Measurements from ENCODE around the gene ZNF423.

ZNF423 gene

GRCh38 chr16:49452578-49452977, 403.3 kb downstream of the ZNF423 start:
- Histone ChIP-seq H3K4me1 (ENCODE audit: control insufficient read depth, insufficient read depth, low read length) (peaks cover 5% of the 10 kb centered on the region), H3K36me3 (ENCODE audit: control insufficient read depth, insufficient read depth, low read length) (no peaks in the 10 kb centered on the region), H3K27me3 (ENCODE audit: control insufficient read depth, insufficient read depth, low read length, poor library complexity, severe bottlenecking) (peaks cover 4% of the 10 kb centered on the region), H3K9me3 (ENCODE audit: control insufficient read depth, low read length) (no peaks in the 10 kb centered on the region), H3K4me3 (ENCODE audit: insufficient read depth, low read depth, low read length) (no peak overlapping the region), H3K27ac (ENCODE audit: insufficient read depth, low read depth, low read length, poor library complexity, severe bottlenecking) (no peak overlapping the region)
- WGBS, 2 experiments: 46 to 52% methylated on average over 14 of the region's 14 CpGs

GRCh38 chr16:49452108-49452507, 403.8 kb downstream of the ZNF423 start:
- H3K36me3 ChIP-seq (ENCODE audit: control insufficient read depth, insufficient read depth, low read length): no peaks in the 10 kb centered on the region
- H3K27me3 ChIP-seq (ENCODE audit: control insufficient read depth, insufficient read depth, low read length, poor library complexity, severe bottlenecking): peaks cover 4% of the 10 kb centered on the region
- H3K4me3 ChIP-seq (ENCODE audit: insufficient read depth, low read depth, low read length): no peak overlapping the region
- 80 to 82% methylated on average over 3 to 4 of the region's 4 CpGs for WGBS, 2 experiments
- peaks cover 5% of the 10 kb centered on the region for H3K4me1 ChIP-seq (ENCODE audit: control insufficient read depth, insufficient read depth, low read length)
- H3K9me3 ChIP-seq (ENCODE audit: control insufficient read depth, low read length): no peaks in the 10 kb centered on the region
- H3K27ac ChIP-seq (ENCODE audit: insufficient read depth, low read depth, low read length, poor library complexity, severe bottlenecking): no peak overlapping the region

DNA sequence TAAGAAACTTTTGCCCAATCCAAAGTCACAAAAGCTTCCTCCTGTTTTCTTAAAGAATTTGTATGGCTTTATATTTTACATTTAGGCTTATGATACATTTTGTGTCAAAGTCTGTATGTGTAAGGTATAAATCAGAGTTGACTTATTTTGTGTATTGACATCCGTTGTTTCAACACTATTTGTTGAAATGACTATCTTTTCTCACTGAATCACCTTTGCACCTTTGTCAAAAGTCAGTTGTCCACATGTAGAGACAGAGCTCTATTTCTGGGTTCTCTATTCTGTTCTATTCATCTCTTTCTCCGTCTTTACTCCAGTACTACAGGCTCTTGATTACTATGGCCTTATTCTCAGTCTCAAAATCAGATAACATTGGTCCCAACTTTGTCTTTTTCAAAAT, 409.1 kb downstream of the ZNF423 start:
- Histone ChIP-seq H3K36me3 (ENCODE audit: control insufficient read depth, insufficient read depth, low read length) (no peaks in the 10 kb centered on the region), H3K9me3 (ENCODE audit: control insufficient read depth, low read length) (no peaks in the 10 kb centered on the region), H3K27ac (ENCODE audit: insufficient read depth, low read depth, low read length, poor library complexity, severe bottlenecking) (no peak overlapping the region), H3K4me3 (ENCODE audit: insufficient read depth, low read depth, low read length) (no peak overlapping the region), H3K27me3 (ENCODE audit: control insufficient read depth, insufficient read depth, low read length, poor library complexity, severe bottlenecking) (no peaks in the 10 kb centered on the region), H3K4me1 (ENCODE audit: control insufficient read depth, insufficient read depth, low read length) (peaks cover 10% of the 10 kb centered on the region)
- 88 to 89% methylated on average over 2 of the region's 2 CpGs for WGBS, 2 experiments

DNA sequence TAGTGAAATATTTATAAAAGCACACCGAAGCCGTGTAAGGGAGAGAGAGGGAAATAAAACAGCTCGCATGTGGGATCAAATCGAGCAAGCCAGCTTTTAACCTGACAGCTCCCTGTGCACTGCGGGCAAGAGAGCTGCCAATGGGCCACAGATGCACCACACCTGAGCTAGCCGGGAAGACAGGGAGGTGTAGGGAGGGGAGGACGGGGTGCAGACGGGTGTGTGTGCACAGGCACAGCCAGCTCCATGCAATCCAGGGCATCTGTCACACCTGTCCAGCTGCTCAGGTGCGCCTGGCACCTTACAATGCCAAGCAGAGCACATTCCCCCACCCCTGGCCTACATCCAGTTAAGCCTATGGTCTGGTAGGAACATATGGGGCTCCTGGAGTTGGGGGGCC, 412.3 kb downstream of the ZNF423 start:
- Histone ChIP-seq H3K27me3 (ENCODE audit: control insufficient read depth, insufficient read depth, low read length, poor library complexity, severe bottlenecking) (peaks cover 15% of the 10 kb centered on the region), H3K4me3 (ENCODE audit: insufficient read depth, low read depth, low read length) (no peak overlapping the region)
- 92 to 93% methylated on average over 9 of the region's 9 CpGs for WGBS, 2 experiments

GRCh38 chr16:49442805-49443204, 413.1 kb downstream of the ZNF423 start:
- Histone ChIP-seq H3K36me3 (ENCODE audit: control insufficient read depth, insufficient read depth, low read length) (no peaks in the 10 kb centered on the region), H3K4me1 (ENCODE audit: control insufficient read depth, insufficient read depth, low read length) (peaks cover 35% of the 10 kb centered on the region), H3K27ac (ENCODE audit: insufficient read depth, low read depth, low read length, poor library complexity, severe bottlenecking) (no peak overlapping the region), H3K4me3 (ENCODE audit: insufficient read depth, low read depth, low read length) (no peak overlapping the region), H3K27me3 (ENCODE audit: control insufficient read depth, insufficient read depth, low read length, poor library complexity, severe bottlenecking) (peaks cover 22% of the 10 kb centered on the region), H3K9me3 (ENCODE audit: control insufficient read depth, low read length) (no peaks in the 10 kb centered on the region)
- WGBS, 2 experiments: 30 to 37% methylated on average over 5 of the region's 5 CpGs

More for the DNA sequence above, 412.3 kb downstream of the ZNF423 start:
- Histone ChIP-seq H3K4me1 (ENCODE audit: control insufficient read depth, insufficient read depth, low read length) (peaks cover 35% of the 10 kb centered on the region), H3K9me3 (ENCODE audit: control insufficient read depth, low read length) (no peaks in the 10 kb centered on the region), H3K27ac (ENCODE audit: insufficient read depth, low read depth, low read length, poor library complexity, severe bottlenecking) (no peak overlapping the region), H3K36me3 (ENCODE audit: control insufficient read depth, insufficient read depth, low read length) (no peaks in the 10 kb centered on the region)

DNA sequence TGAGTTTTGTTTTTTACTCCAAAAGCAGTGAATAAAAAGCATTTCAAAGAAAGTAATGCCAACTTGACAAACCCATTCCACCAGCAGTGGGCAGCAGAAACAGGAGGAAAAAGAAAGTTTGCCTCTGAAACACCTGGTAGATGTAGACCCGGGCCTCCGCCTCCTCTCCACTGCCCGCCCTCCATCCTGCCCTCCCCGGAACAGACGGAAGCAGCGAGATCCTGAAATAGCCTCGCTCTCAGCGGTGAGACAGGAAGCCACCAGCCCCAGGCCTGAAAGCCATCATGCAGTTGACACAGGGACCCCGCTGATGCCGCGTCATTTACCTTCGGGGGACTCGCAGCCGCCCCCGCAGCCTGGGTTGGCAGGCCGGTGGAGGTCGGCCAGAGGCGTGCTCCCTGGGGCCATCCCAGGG, 414.5 kb downstream of the ZNF423 start:
- peaks cover 35% of the 10 kb centered on the region for H3K4me1 ChIP-seq (ENCODE audit: control insufficient read depth, insufficient read depth, low read length)
- no peak overlapping the region for H3K4me3 ChIP-seq (ENCODE audit: insufficient read depth, low read depth, low read length)
- H3K9me3 ChIP-seq (ENCODE audit: control insufficient read depth, low read length): no peaks in the 10 kb centered on the region
- peaks cover 23% of the 10 kb centered on the region for H3K27me3 ChIP-seq (ENCODE audit: control insufficient read depth, insufficient read depth, low read length, poor library complexity, severe bottlenecking)
- WGBS, 2 experiments: 22 to 25% methylated on average over 18 of the region's 18 CpGs
- no peak overlapping the region for H3K27ac ChIP-seq (ENCODE audit: insufficient read depth, low read depth, low read length, poor library complexity, severe bottlenecking)
- no peaks in the 10 kb centered on the region for H3K36me3 ChIP-seq (ENCODE audit: control insufficient read depth, insufficient read depth, low read length)

DNA sequence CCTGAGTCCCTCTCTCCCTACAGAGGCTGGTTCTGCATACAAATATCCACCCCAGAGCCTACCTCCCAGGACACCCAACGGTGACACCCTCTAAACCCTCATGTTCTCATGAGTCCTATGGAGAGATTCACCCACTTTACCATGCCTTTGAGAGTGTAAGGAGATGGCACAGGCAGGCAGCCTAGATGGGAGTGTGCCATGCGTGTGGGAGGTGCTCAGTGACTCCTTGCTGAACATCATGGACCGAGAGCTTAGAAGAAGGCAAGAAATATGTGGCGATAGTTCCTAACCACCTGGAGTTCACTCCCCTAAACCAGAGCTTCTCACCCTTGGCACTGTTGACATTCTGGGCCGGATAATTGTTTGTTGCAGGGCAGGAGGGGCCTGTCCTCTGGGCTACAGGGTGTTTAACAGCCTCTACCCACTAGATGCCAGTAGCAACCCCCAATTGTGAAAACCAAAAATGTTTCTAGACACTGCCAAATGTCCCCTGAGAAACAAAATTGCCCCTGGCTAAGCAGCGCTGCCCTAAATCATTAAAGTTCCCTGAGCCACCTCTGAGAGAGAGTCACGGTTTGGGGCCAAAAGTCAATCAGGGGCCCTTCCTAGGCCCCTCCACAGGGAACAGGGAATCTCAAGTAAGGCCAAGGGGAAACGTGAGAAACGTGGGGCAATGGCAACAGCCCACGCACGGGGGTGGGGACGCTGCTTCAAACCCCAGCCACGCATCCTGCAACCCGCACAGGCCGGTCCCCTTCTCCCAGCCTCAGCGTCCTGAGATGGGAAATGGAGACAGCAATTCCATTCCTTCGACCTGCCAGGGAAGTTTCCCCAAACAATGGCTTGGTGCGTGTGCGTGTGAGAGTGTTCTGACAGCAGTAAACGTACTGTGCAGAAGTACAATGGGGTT, 415.5 kb downstream of the ZNF423 start:
- H3K4me3 ChIP-seq (ENCODE audit: insufficient read depth, low read depth, low read length): no peak overlapping the region
- H3K9me3 ChIP-seq (ENCODE audit: control insufficient read depth, low read length): no peaks in the 10 kb centered on the region
- no peak overlapping the region for H3K27ac ChIP-seq (ENCODE audit: insufficient read depth, low read depth, low read length, poor library complexity, severe bottlenecking)
- no peaks in the 10 kb centered on the region for H3K36me3 ChIP-seq (ENCODE audit: control insufficient read depth, insufficient read depth, low read length)
- 81 to 85% methylated on average over 19 to 20 of the region's 20 CpGs for WGBS, 2 experiments
- H3K27me3 ChIP-seq (ENCODE audit: control insufficient read depth, insufficient read depth, low read length, poor library complexity, severe bottlenecking): peaks cover 23% of the 10 kb centered on the region
- peaks cover 35% of the 10 kb centered on the region for H3K4me1 ChIP-seq (ENCODE audit: control insufficient read depth, insufficient read depth, low read length)

DNA sequence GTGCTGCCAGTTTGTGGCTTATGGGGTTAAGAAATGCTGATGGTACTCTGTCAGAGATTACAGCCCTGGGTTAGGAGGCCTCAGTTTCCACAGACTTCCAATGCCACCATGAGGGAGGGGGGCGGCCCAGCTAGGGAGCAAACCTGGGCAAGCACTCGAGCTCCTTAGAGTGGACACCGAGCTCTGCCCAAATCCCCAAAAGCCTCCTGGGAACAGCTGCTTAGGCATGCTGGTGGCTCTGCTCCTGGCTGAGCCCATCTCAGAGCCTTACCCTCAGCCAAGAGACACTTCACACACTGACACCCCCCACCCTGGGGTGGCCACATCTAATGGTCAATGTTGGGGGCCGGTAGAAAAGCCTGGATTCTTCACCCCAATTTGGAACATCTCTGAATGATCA, 416.2 kb downstream of the ZNF423 start:
- H3K9me3 ChIP-seq (ENCODE audit: control insufficient read depth, low read length): no peaks in the 10 kb centered on the region
- H3K27me3 ChIP-seq (ENCODE audit: control insufficient read depth, insufficient read depth, low read length, poor library complexity, severe bottlenecking): peaks cover 23% of the 10 kb centered on the region
- H3K4me3 ChIP-seq (ENCODE audit: insufficient read depth, low read depth, low read length): no peak overlapping the region
- 84 to 91% methylated on average over 4 of the region's 4 CpGs for WGBS, 2 experiments
- no peaks in the 10 kb centered on the region for H3K36me3 ChIP-seq (ENCODE audit: control insufficient read depth, insufficient read depth, low read length)
- peaks cover 35% of the 10 kb centered on the region for H3K4me1 ChIP-seq (ENCODE audit: control insufficient read depth, insufficient read depth, low read length)
- no peak overlapping the region for H3K27ac ChIP-seq (ENCODE audit: insufficient read depth, low read depth, low read length, poor library complexity, severe bottlenecking)

GRCh38 chr16:49439050-49439449, 416.9 kb downstream of the ZNF423 start:
- Histone ChIP-seq H3K9me3 (ENCODE audit: control insufficient read depth, low read length) (no peaks in the 10 kb centered on the region), H3K27ac (ENCODE audit: insufficient read depth, low read depth, low read length, poor library complexity, severe bottlenecking) (no peak overlapping the region), H3K4me1 (ENCODE audit: control insufficient read depth, insufficient read depth, low read length) (peaks cover 35% of the 10 kb centered on the region), H3K27me3 (ENCODE audit: control insufficient read depth, insufficient read depth, low read length, poor library complexity, severe bottlenecking) (peaks cover 23% of the 10 kb centered on the region), H3K4me3 (ENCODE audit: insufficient read depth, low read depth, low read length) (no peak overlapping the region), H3K36me3 (ENCODE audit: control insufficient read depth, insufficient read depth, low read length) (no peaks in the 10 kb centered on the region)
- 65 to 67% methylated on average over 7 of the region's 7 CpGs for whole genome bisulfite sequencing, 2 experiments

All from ectodermal cell (in vitro differentiated cells).